Ishikawa (cell line): Measurements from ENCODE around the gene CRLF3.

Experiments
- CEBPB ChIP-seq: IDR thresholded peaks from 2 replicates; pipeline ENCODE4 v1.6.1; 2012
- CREB1 ChIP-seq: IDR thresholded peaks from 2 replicates; pipeline ENCODE4 v1.6.1; 2012; ENCODE audit warnings: low read depth
- EGR1 ChIP-seq: IDR thresholded peaks from 2 replicates; pipeline ENCODE4 v1.6.1; 2012
- EP300 ChIP-seq: IDR thresholded peaks from 2 replicates; pipeline ENCODE4 v1.6.1; 2012; ENCODE audit warnings: borderline replicate concordance
- FOXM1 ChIP-seq: IDR thresholded peaks from 2 replicates; pipeline ENCODE4 v1.6.1; 2012; ENCODE audit warnings: low read depth, borderline replicate concordance
- NFIC ChIP-seq: IDR thresholded peaks from 2 replicates; pipeline ENCODE4 v1.6.1; 2012
- RAD21 ChIP-seq: IDR thresholded peaks from 2 replicates; pipeline ENCODE4 v1.6.1; 2012; ENCODE audit warnings: low read depth
- TAF1 ChIP-seq: IDR thresholded peaks from 2 replicates; pipeline ENCODE4 v1.6.1; 2012; ENCODE audit warnings: low read depth, mild to moderate bottlenecking
- TCF12 ChIP-seq: IDR thresholded peaks from 2 replicates; pipeline ENCODE4 v1.6.1; 2012; ENCODE audit warnings: low read depth
- TEAD4 ChIP-seq: IDR thresholded peaks from 2 replicates; pipeline ENCODE4 v1.6.1; 2012
- USF1 ChIP-seq: IDR thresholded peaks from 2 replicates; pipeline ENCODE4 v1.6.1; 2012
- YY1 ChIP-seq: IDR thresholded peaks from 2 replicates; pipeline ENCODE4 v1.6.1; 2012; ENCODE audit warnings: low read depth
- ZBTB7A ChIP-seq: IDR thresholded peaks from 2 replicates; pipeline ENCODE4 v1.6.1; 2012; ENCODE audit warnings: low read depth
- TF ChIP-seq, protein P1 (sequence below): IDR thresholded peaks from 2 replicates; pipeline ENCODE4 v1.6.1; 2012; ENCODE audit warnings: low read depth, mild to moderate bottlenecking
- TF ChIP-seq, protein P2 (sequence below): IDR thresholded peaks from 2 replicates; pipeline ENCODE4 v1.6.1; 2012

CRLF3 gene

DNA sequence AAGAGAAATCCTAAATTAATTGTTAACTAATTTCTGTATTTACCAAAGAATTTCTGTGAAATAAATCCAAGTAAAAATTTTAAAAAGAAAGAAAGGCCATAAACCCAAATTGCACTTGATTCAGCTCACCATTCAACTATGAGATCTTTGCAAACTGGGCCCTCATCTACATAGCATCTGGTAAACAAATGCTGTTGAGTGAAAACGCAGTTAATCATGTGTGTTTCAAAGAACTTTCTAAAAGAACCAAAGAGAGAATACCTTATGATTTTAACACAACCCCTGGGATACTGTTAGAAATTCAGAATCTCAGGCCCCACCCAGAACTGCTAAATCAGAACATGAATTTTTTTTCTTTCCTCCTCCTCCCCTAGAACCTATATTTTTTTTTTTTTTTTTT, 16.6 kb downstream of the CRLF3 start:
- TF ChIP-seq ZBTB7A (no peak), EGR1 (no peak), USF1 (no peak), CEBPB (no peak), YY1 (no peak), TAF1 (no peak), FOXM1 (no peak)

DNA sequence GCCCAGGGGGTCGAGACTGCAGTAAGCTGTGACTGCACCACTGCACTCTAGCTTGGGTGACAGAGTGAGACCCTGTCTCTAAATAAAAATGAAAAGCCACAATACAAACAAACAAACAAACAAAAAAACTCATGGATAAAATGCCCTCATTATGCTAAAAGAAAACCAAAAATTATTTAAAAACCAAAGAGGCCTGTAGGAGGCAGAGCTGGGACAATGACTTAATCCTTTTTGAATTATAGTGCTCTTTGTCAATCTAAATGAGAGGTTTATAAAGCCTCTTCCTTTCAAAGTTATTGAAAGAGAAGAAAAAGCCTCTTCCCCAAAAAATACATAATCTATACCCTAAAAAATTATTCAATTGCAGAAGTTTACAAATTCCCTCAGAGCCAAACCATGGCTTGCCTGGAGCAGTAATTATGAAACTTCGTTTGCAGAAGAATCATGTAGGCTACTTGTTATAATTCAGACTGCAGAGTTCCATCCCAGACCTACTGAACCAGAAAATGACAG, 18.5 kb downstream of the CRLF3 start:
- TF ChIP-seq USF1 (no peak), CREB1 (no peak), YY1 (no peak), EP300 (no peak), TAF1 (no peak), NFIC (no peak), ZBTB7A (no peak), RAD21 (no peak), FOXM1 (no peak), TCF12 (no peak), CEBPB (no peak), EGR1 (no peak), TEAD4 (no peak)
- TF ChIP-seq, protein P1, sequence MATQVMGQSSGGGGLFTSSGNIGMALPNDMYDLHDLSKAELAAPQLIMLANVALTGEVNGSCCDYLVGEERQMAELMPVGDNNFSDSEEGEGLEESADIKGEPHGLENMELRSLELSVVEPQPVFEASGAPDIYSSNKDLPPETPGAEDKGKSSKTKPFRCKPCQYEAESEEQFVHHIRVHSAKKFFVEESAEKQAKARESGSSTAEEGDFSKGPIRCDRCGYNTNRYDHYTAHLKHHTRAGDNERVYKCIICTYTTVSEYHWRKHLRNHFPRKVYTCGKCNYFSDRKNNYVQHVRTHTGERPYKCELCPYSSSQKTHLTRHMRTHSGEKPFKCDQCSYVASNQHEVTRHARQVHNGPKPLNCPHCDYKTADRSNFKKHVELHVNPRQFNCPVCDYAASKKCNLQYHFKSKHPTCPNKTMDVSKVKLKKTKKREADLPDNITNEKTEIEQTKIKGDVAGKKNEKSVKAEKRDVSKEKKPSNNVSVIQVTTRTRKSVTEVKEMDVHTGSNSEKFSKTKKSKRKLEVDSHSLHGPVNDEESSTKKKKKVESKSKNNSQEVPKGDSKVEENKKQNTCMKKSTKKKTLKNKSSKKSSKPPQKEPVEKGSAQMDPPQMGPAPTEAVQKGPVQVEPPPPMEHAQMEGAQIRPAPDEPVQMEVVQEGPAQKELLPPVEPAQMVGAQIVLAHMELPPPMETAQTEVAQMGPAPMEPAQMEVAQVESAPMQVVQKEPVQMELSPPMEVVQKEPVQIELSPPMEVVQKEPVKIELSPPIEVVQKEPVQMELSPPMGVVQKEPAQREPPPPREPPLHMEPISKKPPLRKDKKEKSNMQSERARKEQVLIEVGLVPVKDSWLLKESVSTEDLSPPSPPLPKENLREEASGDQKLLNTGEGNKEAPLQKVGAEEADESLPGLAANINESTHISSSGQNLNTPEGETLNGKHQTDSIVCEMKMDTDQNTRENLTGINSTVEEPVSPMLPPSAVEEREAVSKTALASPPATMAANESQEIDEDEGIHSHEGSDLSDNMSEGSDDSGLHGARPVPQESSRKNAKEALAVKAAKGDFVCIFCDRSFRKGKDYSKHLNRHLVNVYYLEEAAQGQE: no peak
- TF ChIP-seq, protein P2, sequence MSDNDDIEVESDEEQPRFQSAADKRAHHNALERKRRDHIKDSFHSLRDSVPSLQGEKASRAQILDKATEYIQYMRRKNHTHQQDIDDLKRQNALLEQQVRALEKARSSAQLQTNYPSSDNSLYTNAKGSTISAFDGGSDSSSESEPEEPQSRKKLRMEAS: no peak

- TF ChIP-seq ZBTB7A: no peak
Observed at GRCh38 chr17:30801671-30802070, 22.8 kb downstream of the CRLF3 start.

DNA sequence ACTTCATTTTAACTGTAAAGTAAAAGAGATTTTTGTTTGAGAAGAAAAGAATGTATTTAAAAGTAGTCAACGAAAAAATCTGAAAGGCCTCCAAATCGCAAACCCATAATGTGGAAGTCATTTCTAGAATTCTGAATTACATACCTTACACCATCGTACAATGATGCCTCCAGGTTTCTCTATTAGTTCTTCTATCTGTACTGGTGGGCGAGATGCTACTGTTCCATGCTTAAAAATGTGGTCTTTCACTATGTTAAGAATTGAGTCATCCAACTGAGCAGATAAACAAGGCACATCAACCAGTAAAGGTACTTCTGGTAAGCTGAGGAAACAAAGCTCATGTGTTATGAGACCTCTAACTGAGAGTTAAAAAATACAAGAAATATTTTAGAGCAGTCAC, 28.5 kb downstream of the CRLF3 start:
- TF ChIP-seq TAF1 (no peak), EGR1 (no peak), TEAD4 (no peak), TCF12 (no peak), NFIC (no peak), RAD21 (no peak), USF1 (no peak), YY1 (no peak), EP300 (no peak), ZBTB7A (no peak), FOXM1 (no peak), CREB1 (no peak), CEBPB (no peak)
- TF ChIP-seq, protein P2: no peak
- TF ChIP-seq, protein P1: no peak

- TF ChIP-seq EP300 (no peak), YY1 (no peak), TCF12 (no peak), TAF1 (no peak), NFIC (no peak), CREB1 (no peak), TEAD4 (no peak), ZBTB7A (no peak), FOXM1 (no peak), EGR1 (no peak), CEBPB (no peak), USF1 (no peak), RAD21 (no peak)
- TF ChIP-seq, protein P1: no peak
- TF ChIP-seq, protein P2: no peak
Observed at GRCh38 chr17:30794372-30794771, 30.1 kb downstream of the CRLF3 start.
